ENCODE measurements around the gene FHIT.

The FHIT gene

GRCh38 chr3:61169621-61170251 is 81.5 kb downstream of the FHIT start:
- DNase-seq (ENCODE audit: low spot score), result no peak

- DNase-seq (ENCODE audit: low spot score), result no peak
Observed at GRCh38 chr3:61168286-61168685, 83.0 kb downstream of the FHIT start.

GRCh38 chr3:61162965-61163364 is 88.3 kb downstream of the FHIT start:
- no peak for DNase-seq (ENCODE audit: low spot score)

- DNase-seq (ENCODE audit: low spot score), result no peak
Observed at GRCh38 chr3:61158667-61159066, 92.6 kb downstream of the FHIT start.

- no peak for DNase-seq (ENCODE audit: low spot score)
Observed at GRCh38 chr3:61158216-61158615, 93.0 kb downstream of the FHIT start.

GRCh38 chr3:61157414-61157813 is 93.8 kb downstream of the FHIT start:
- DNase-seq (ENCODE audit: low spot score), result no peak

- DNase-seq (ENCODE audit: low spot score), result no peak
Observed at GRCh38 chr3:61155701-61156292, 95.5 kb downstream of the FHIT start.

- no peak for DNase-seq (ENCODE audit: low spot score)
Observed at GRCh38 chr3:61154457-61155198, 96.6 kb downstream of the FHIT start.

- no peak for DNase-seq (ENCODE audit: low spot score)
Observed at GRCh38 chr3:61152071-61152470, 99.2 kb downstream of the FHIT start.

- no peak for DNase-seq (ENCODE audit: low spot score)
Observed at GRCh38 chr3:61149236-61149635, 102.0 kb downstream of the FHIT start.

- DNase-seq (ENCODE audit: low spot score), result no peak
Observed at GRCh38 chr3:61146010-61146890, 105.0 kb downstream of the FHIT start.

GRCh38 chr3:61141697-61142096 is 109.6 kb downstream of the FHIT start:
- DNase-seq (ENCODE audit: low spot score), result no peak

- no peak for DNase-seq (ENCODE audit: low spot score)
Observed at GRCh38 chr3:61141227-61141626, 110.0 kb downstream of the FHIT start.

GRCh38 chr3:61139686-61140085 is 111.6 kb downstream of the FHIT start:
- no peak for DNase-seq (ENCODE audit: low spot score)

GRCh38 chr3:61138401-61138800 is 112.9 kb downstream of the FHIT start:
- DNase-seq (ENCODE audit: low spot score), result no peak

GRCh38 chr3:61136191-61136590 is 115.1 kb downstream of the FHIT start:
- DNase-seq (ENCODE audit: low spot score), result no peak

- no peak for DNase-seq (ENCODE audit: low spot score)
Observed at GRCh38 chr3:61134532-61134931, 116.7 kb downstream of the FHIT start.

- DNase-seq (ENCODE audit: low spot score), result no peak
Observed at GRCh38 chr3:61132062-61132461, 119.2 kb downstream of the FHIT start.

GRCh38 chr3:61118830-61119229 is 132.4 kb downstream of the FHIT start:
- DNase-seq (ENCODE audit: low spot score), result no peak

GRCh38 chr3:61117045-61117898 is 134.0 kb downstream of the FHIT start:
- no peak for DNase-seq (ENCODE audit: low spot score)

GRCh38 chr3:61114316-61114953 is 136.8 kb downstream of the FHIT start:
- no peak for DNase-seq (ENCODE audit: low spot score)

Measured in globus pallidus (tissue), 1 donor.